HCT116 (cell line): ENCODE measurements around the gene OSTF1.

Experiments used
- ATF3 ChIP-seq: IDR thresholded peaks from 2 replicates; pipeline ENCODE4 v1.6.1; 2012
- CEBPB ChIP-seq: IDR thresholded peaks from 2 replicates; pipeline ENCODE4 v1.6.1; 2012; ENCODE audit warnings: low read depth
- CTCF ChIP-seq, 3 experiments: fragments of 200-600 bp in 1 of 3; sonication (generic) in 1 of 3; IDR thresholded peaks in 2 of 3; conservative IDR thresholded peaks in 1 of 3; 2 replicates each; pipeline ENCODE4 v1.5.1; 2012 to 2017; ENCODE audit warnings: low read depth in 2 of 3, low read length in 2 of 3, antibody characterized with exemption in 1 of 3, borderline replicate concordance in 1 of 3, control low read depth in 1 of 3, mild to moderate bottlenecking in 1 of 3, mixed read lengths in 1 of 3, mixed run types in 1 of 3, moderate library complexity in 1 of 3; ENCODE audit not compliant: insufficient read depth in 1 of 3
- EZH2 ChIP-seq: fragments of 200-600 bp; sonication (generic); IDR thresholded peaks from 2 replicates; pipeline ENCODE4 v1.6.1; 2017; ENCODE audit warnings: antibody characterized with exemption, mixed run types
- JUND ChIP-seq: IDR thresholded peaks from 2 replicates; pipeline ENCODE4 v1.6.1; 2012
- POLR2A ChIP-seq: IDR thresholded peaks from 2 replicates; pipeline ENCODE4 v1.7.0; 2011; ENCODE audit warnings: borderline replicate concordance; ENCODE audit not compliant: insufficient read depth, insufficient read length; ENCODE audit errors: extremely low read depth
- RAD21 ChIP-seq: IDR thresholded peaks from 2 replicates; pipeline ENCODE4 v1.6.1; 2012; ENCODE audit warnings: low read depth, mild to moderate bottlenecking
- SRF ChIP-seq: IDR thresholded peaks from 2 replicates; pipeline ENCODE4 v1.6.1; 2012; ENCODE audit warnings: low read depth

DNA sequence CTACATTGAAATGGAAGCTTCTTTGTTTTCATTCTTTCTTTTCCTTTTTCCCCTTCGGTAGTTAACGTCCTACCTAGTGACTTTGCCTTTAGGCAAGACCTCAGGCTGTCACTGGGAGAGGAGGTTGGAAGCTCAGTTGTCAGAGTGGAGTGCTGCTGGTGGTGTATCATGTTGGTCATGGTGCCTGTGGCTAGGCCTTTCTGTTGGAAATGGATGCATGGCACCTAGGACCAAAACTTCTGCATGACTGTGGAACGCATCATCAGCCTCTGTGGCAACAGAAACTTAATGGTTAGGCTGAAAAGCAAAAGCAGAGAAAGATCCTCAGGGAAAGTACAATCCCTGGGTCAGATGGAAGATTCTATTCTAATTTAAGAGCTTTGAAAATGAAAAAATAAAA lies 57.9 kb downstream of the OSTF1 start:
- TF ChIP-seq ATF3 (no peak), EZH2 (no peak), JUND (no peak), SRF (no peak), CEBPB (no peak), CTCF (IDR thresholded peaks at IDR 0.05 in 2 of 3, conservative IDR thresholded peaks at IDR 0.05 in 1 of 3; ENCODE audit: borderline replicate concordance in 1 of 3, insufficient read depth in 1 of 3, low read depth in 2 of 3, low read length in 2 of 3) (no peak), RAD21 (no peak), POLR2A (no peak)
